Psoas muscle (tissue), 8 donors: ENCODE results near the gene HEXIM1. TPM values are rescaled to one million over a fixed set of nuclear protein-coding genes. Genes with fewer than 3 reads are reported as not detected.

Experiments
- ATAC-seq, 4 donors: fragments of 200-7000 bp; cut with Tn5 transposase; one replicate each; pipeline ENCODE4 v1.9.1; 2020; ENCODE audit warnings: moderate library complexity in 3 of 4, mild to moderate bottlenecking in 2 of 4
- DNase-seq, 2 donors: peaks; one replicate each; pipeline ENCODE4 v3.0.0-alpha.2; 2020
- H3K27ac ChIP-seq: fragments of 200-600 bp; one replicate; pipeline ENCODE4 v1.8.0; 2022
- H3K27me3 ChIP-seq, 3 donors: fragments of 200-600 bp in 1 of 3; one replicate each; pipeline versions ENCODE4 v1.6.1 to v1.8.0; 2013 to 2022; ENCODE audit warnings: low read length in 2 of 3, mild to moderate bottlenecking in 2 of 3, moderate library complexity in 1 of 3; ENCODE audit not compliant: insufficient read depth in 3 of 3
- H3K36me3 ChIP-seq, 2 donors: fragments of 200-600 bp in 1 of 2; one replicate each; pipeline versions ENCODE4 v1.6.1 to v1.8.0; 2013 to 2022; ENCODE audit warnings: low read depth in 1 of 2, mild to moderate bottlenecking in 1 of 2, moderate library complexity in 1 of 2; ENCODE audit not compliant: insufficient read depth in 1 of 2
- H3K4me1 ChIP-seq: fragments of 200-600 bp; one replicate; pipeline ENCODE4 v1.8.0; 2022
- H3K4me3 ChIP-seq: fragments of 200-600 bp; one replicate; pipeline ENCODE4 v1.8.0; 2022; ENCODE audit warnings: mild to moderate bottlenecking
- H3K9me3 ChIP-seq: fragments of 200-600 bp; one replicate; pipeline ENCODE4 v1.8.0; 2022
- CTCF ChIP-seq: fragments of 200-600 bp; IDR thresholded peaks from one replicate; pipeline ENCODE4 v1.8.0; 2022; ENCODE audit warnings: antibody characterized with exemption
- WGBS, 3 donors: extraction: QIAGEN DNeasy Blood & Tissue Kit; methylation state at CpG; one replicate each; pipeline versions ENCODE4 v1.1.6 to v1.1.7; 2013; 5-methylcytosine and 5-hydroxymethylcytosine counted together
- intact Hi-C, 2 donors: fragments of 100-400 bp; cut with DNase I; formaldehyde crosslinking; loops; one replicate each; pipeline versions ENCODE4 v1.11.0 to v1.14.2; 2022
- polyA plus RNA-seq, 3 donors: library from polyadenylated mRNA; stranded (reverse); fragments of 200-250 nt; gene quantifications; one replicate each; pipeline ENCODE4 v1.2.3, GENCODE V29; 2013
- total RNA-seq, 4 donors: library from RNA; stranded (reverse); fragmentation: NEBNext Ultra II Directional in 2 of 4; extraction: Animal tissue kit (Norgen Biotek cat#: 25700) in 2 of 4; gene quantifications; one replicate each; pipeline versions ENCODE4 v1.2.1 to v1.2.4, GENCODE V29; 2021 to 2023
- donor health status: healthy with polysubstance abuse.
- donor health status: DM: no; HTN: no; CAD: no; lungs with moderate emphysema.
- donor health status: Bipolar disorder and iron deficiency.
- donor health status: healthy.
- donor health status: DM: yes; HTN: yes; CAD: no.
- donor health status: DM: no; HTN: no; CAD: no.
- donor health status: DM: no; HTN: no; CAD: no.
- donor health status: DM: yes; HTN: yes; CAD: no.

HEXIM1 gene
- total and polyA plus RNA-seq, 7 donors = 9.5 to 127 (median 29.2) TPM

- no peak for ATAC-seq
- WGBS, 3 donors = 88 to 91% (median 90%) methylated on average over 24 to 26 of the region's 26 CpGs
- intact Hi-C loops = no loop called here
These were observed 33.2 kb upstream of the HEXIM1 start for GRCh38 chr17:45115015-45115625.

GRCh38 chr17:45115871-45116270 is 32.4 kb upstream of the HEXIM1 start:
- no peak for ATAC-seq
- peaks cover 0 to 28% of the 10 kb centered on the region in 2 donors for H3K36me3 ChIP-seq
- intact Hi-C loops = no loop called here

More at GRCh38 chr17:45115015-45115625, 33.2 kb upstream of the HEXIM1 start:
- Histone ChIP-seq H3K4me3 (no peak overlapping the region), H3K27ac (no peak overlapping the region), H3K9me3 (no peaks in the 10 kb centered on the region), H3K27me3 (no peaks in the 10 kb centered on the region), H3K36me3 (peaks cover 0 to 28% of the 10 kb centered on the region in 2 donors), H3K4me1 (peaks cover 21% of the 10 kb centered on the region)
- TF ChIP-seq CTCF = no peak
- DNase-seq = peak in 1 of 2 donors; percentile 8

GRCh38 chr17:45116434-45117016 is 31.8 kb upstream of the HEXIM1 start:
- H3K36me3 ChIP-seq = peaks cover 0 to 28% of the 10 kb centered on the region in 2 donors

More at GRCh38 chr17:45115871-45116270, 32.4 kb upstream of the HEXIM1 start:
- no peak overlapping the region for H3K27ac ChIP-seq
- no peak overlapping the region for H3K4me3 ChIP-seq
- H3K4me1 ChIP-seq = peaks cover 14% of the 10 kb centered on the region
- H3K9me3 ChIP-seq = no peaks in the 10 kb centered on the region
- TF ChIP-seq CTCF = no peak
- H3K27me3 ChIP-seq = no peaks in the 10 kb centered on the region
- peak in 1 of 2 donors; percentile 7 for DNase-seq
- WGBS, 3 donors = 84 to 87% (median 86%) methylated on average over 11 of the region's 11 CpGs

GRCh38 chr17:45117334-45117733 is 30.9 kb upstream of the HEXIM1 start:
- no peaks in the 10 kb centered on the region for H3K27me3 ChIP-seq
- intact Hi-C loops = no loop called here
- 93 to 95% (median 94%) methylated on average over 4 of the region's 4 CpGs for WGBS, 3 donors
- no peak for TF ChIP-seq CTCF
- H3K4me3 ChIP-seq = no peak overlapping the region
- H3K36me3 ChIP-seq = peaks cover 0 to 26% of the 10 kb centered on the region in 2 donors
- peaks cover 5% of the 10 kb centered on the region for H3K4me1 ChIP-seq
- DNase-seq (no peak), ATAC-seq (no peak)
- no peaks in the 10 kb centered on the region for H3K9me3 ChIP-seq
- H3K27ac ChIP-seq = no peak overlapping the region

More at GRCh38 chr17:45116434-45117016, 31.8 kb upstream of the HEXIM1 start:
- no peak for DNase-seq
- no peak for TF ChIP-seq CTCF
- H3K9me3 ChIP-seq = no peaks in the 10 kb centered on the region
- H3K27me3 ChIP-seq = no peaks in the 10 kb centered on the region
- WGBS, 3 donors = 89 to 93% (median 89%) methylated on average over 8 to 10 of the region's 10 CpGs
- ATAC-seq = no peak
- H3K4me3 ChIP-seq = no peak overlapping the region
- H3K27ac ChIP-seq = no peak overlapping the region
- peaks cover 8% of the 10 kb centered on the region for H3K4me1 ChIP-seq
- intact Hi-C loops = no loop called here
